Trophoblast cell (in vitro differentiated cells and primary cell): ENCODE data around the gene PIH1D1.

ENCODE experiments used
- DNase-seq, 2 donors: peaks; one replicate each; pipeline ENCODE4 v3.0.0-alpha.2; 2016
- H2AFZ ChIP-seq: 2 replicates; pipeline ENCODE4 v1.6.1; 2013; ENCODE audit warnings: low read length, moderate library complexity, mild to moderate bottlenecking; ENCODE audit not compliant: insufficient read depth, poor library complexity
- H2AK5ac ChIP-seq: 2 replicates; pipeline ENCODE4 v1.6.1; 2013; ENCODE audit warnings: mild to moderate bottlenecking, low read length
- H2BK120ac ChIP-seq: 2 replicates; pipeline ENCODE4 v1.6.1; 2013; ENCODE audit warnings: low read length, mild to moderate bottlenecking, moderate library complexity; ENCODE audit not compliant: insufficient read depth, poor library complexity
- H2BK12ac ChIP-seq: 2 replicates; pipeline ENCODE4 v1.6.1; 2013; ENCODE audit warnings: mild to moderate bottlenecking, low read length, moderate library complexity
- H2BK5ac ChIP-seq: 2 replicates; pipeline ENCODE4 v1.6.1; 2013; ENCODE audit warnings: low read length, low read depth, moderate library complexity, mild to moderate bottlenecking; ENCODE audit not compliant: poor library complexity
- H3K14ac ChIP-seq: 2 replicates; pipeline ENCODE4 v1.6.1; 2013; ENCODE audit warnings: mild to moderate bottlenecking, low read length
- H3K18ac ChIP-seq: 2 replicates; pipeline ENCODE4 v1.6.1; 2013; ENCODE audit warnings: mild to moderate bottlenecking, low read length
- H3K23ac ChIP-seq: 2 replicates; pipeline ENCODE4 v1.6.1; 2013; ENCODE audit warnings: low read length
- H3K27ac ChIP-seq: 2 replicates; pipeline ENCODE4 v1.5.1; 2013; ENCODE audit warnings: low read depth, mild to moderate bottlenecking, inconsistent platforms, low read length, moderate library complexity
- H3K27me3 ChIP-seq: 2 replicates; pipeline ENCODE4 v1.6.1; 2013; ENCODE audit warnings: inconsistent platforms, mild to moderate bottlenecking, low read length, moderate library complexity; ENCODE audit not compliant: insufficient read depth
- H3K36me3 ChIP-seq, 2 experiments: 1 replicate in 1 of 2; 2 replicates in 1 of 2; pipeline ENCODE4 v1.6.1; 2013; ENCODE audit warnings: low read length in 2 of 2, mild to moderate bottlenecking in 2 of 2, moderate library complexity in 1 of 2; ENCODE audit not compliant: insufficient read depth in 2 of 2, control insufficient read depth in 1 of 2
- H3K4ac ChIP-seq: 2 replicates; pipeline ENCODE4 v1.6.1; 2013; ENCODE audit warnings: low read depth, mild to moderate bottlenecking, low read length, moderate library complexity
- H3K4me1 ChIP-seq, 2 experiments: 1 replicate in 1 of 2; 2 replicates in 1 of 2; pipeline ENCODE4 v1.6.1; 2013; ENCODE audit warnings: low read length in 2 of 2, mild to moderate bottlenecking in 2 of 2, moderate library complexity in 1 of 2; ENCODE audit not compliant: insufficient read depth in 2 of 2, control insufficient read depth in 1 of 2
- H3K4me2 ChIP-seq: 2 replicates; pipeline ENCODE4 v1.6.1; 2013; ENCODE audit warnings: inconsistent platforms, mild to moderate bottlenecking, low read length, moderate library complexity
- H3K4me3 ChIP-seq: 2 replicates; pipeline ENCODE4 v1.5.1; 2013; ENCODE audit warnings: mild to moderate bottlenecking, low read depth, low read length, inconsistent platforms
- H3K79me1 ChIP-seq: one replicate; pipeline ENCODE4 v1.6.1; 2013; ENCODE audit warnings: low read length
- H3K79me2 ChIP-seq: 2 replicates; pipeline ENCODE4 v1.6.1; 2013; ENCODE audit warnings: low read length, mild to moderate bottlenecking; ENCODE audit not compliant: control insufficient read depth, insufficient read depth, poor library complexity
- H3K9ac ChIP-seq: 2 replicates; pipeline ENCODE4 v1.6.1; 2013; ENCODE audit warnings: mild to moderate bottlenecking, low read length
- H3K9me3 ChIP-seq: 2 replicates; pipeline ENCODE4 v1.6.1; 2013; ENCODE audit warnings: low read depth, mild to moderate bottlenecking, control low read depth, inconsistent platforms, low read length; ENCODE audit not compliant: insufficient read depth
- H4K12ac ChIP-seq: 2 replicates; pipeline ENCODE4 v1.6.1; 2013; ENCODE audit warnings: low read depth, mild to moderate bottlenecking, low read length, moderate library complexity
- H4K8ac ChIP-seq: 2 replicates; pipeline ENCODE4 v1.6.1; 2013; ENCODE audit warnings: low read depth, mild to moderate bottlenecking, low read length, moderate library complexity
- H4K91ac ChIP-seq: one replicate; pipeline ENCODE4 v1.6.1; 2013; ENCODE audit warnings: low read depth, mild to moderate bottlenecking, low read length, moderate library complexity
- WGBS: extraction: QIAGEN DNeasy Blood & Tissue Kit; methylation state at CpG from one replicate; pipeline ENCODE4 v1.1.7; 2013; ENCODE audit warnings: missing lambda C conversion rate; ENCODE audit not compliant: insufficient read length, insufficient coverage; ENCODE audit errors: extremely low coverage; 5-methylcytosine and 5-hydroxymethylcytosine counted together

PIH1D1 gene

GRCh38 chr19:49497047-49497788, 45.6 kb upstream of the PIH1D1 start:
- Histone ChIP-seq H3K18ac (no peak overlapping the region), H3K9ac (peak overlapping the region; percentile 98), H2BK120ac (no peak overlapping the region), H3K79me1 (peaks cover 9% of the 10 kb centered on the region), H4K91ac (peak overlapping the region; percentile 95), H4K12ac (peak overlapping the region; percentile 88), H2AK5ac (peak overlapping the region; percentile 55), H3K4me1 (peaks cover 2 to 8% of the 10 kb centered on the region in 2 experiments), H3K14ac (peak overlapping the region; percentile 85), H3K36me3 (peaks cover 30 to 40% of the 10 kb centered on the region in 2 experiments), H4K8ac (peak overlapping the region; percentile 92), H2BK12ac (no peak overlapping the region), H3K4me2 (peak overlapping the region; percentile 94), H3K27me3 (no peaks in the 10 kb centered on the region), H3K27ac (peak overlapping the region; percentile 74), H3K4me3 (peak overlapping the region; percentile 81), H3K9me3 (no peaks in the 10 kb centered on the region), H3K4ac (peak overlapping the region; percentile 94), H3K23ac (no peak overlapping the region), H3K79me2 (peaks cover 9% of the 10 kb centered on the region), H2AFZ (no peak overlapping the region), H2BK5ac (peak overlapping the region; percentile 86)
- peak; percentile 55 to 62 for DNase-seq
- no CpG with 5 or more reads among the region's 22 CpGs for WGBS

GRCh38 chr19:49496574-49497008, 45.0 kb upstream of the PIH1D1 start:
- no CpG with 5 or more reads among the region's 11 CpGs for WGBS

GRCh38 chr19:49492573-49493405, 41.2 kb upstream of the PIH1D1 start:
- no peak overlapping the region for H3K4ac ChIP-seq
- H2AFZ ChIP-seq, result no peak overlapping the region
- H3K4me3 ChIP-seq, result no peak overlapping the region
- peak in 1 of 2 donors; percentile 48 for DNase-seq
- peaks cover 22% of the 10 kb centered on the region for H3K79me2 ChIP-seq
- no peak overlapping the region for H4K91ac ChIP-seq
- H3K9ac ChIP-seq, result no peak overlapping the region
- H3K27me3 ChIP-seq, result no peaks in the 10 kb centered on the region
- WGBS, result no CpG with 5 or more reads among the region's 12 CpGs
- no peak overlapping the region for H2BK5ac ChIP-seq
- no peak overlapping the region for H3K18ac ChIP-seq
- no peak overlapping the region for H2AK5ac ChIP-seq
- H3K9me3 ChIP-seq, result peaks cover 4% of the 10 kb centered on the region
- H3K14ac ChIP-seq, result no peak overlapping the region
- H3K36me3 ChIP-seq, result peaks cover 44 to 51% of the 10 kb centered on the region in 2 experiments
- no peak overlapping the region for H4K12ac ChIP-seq
- H4K8ac ChIP-seq, result no peak overlapping the region
- H2BK120ac ChIP-seq, result no peak overlapping the region
- no peak overlapping the region for H3K27ac ChIP-seq
- peaks cover 2 to 9% of the 10 kb centered on the region in 2 experiments for H3K4me1 ChIP-seq
- H3K79me1 ChIP-seq, result peaks cover 14% of the 10 kb centered on the region
- no peak overlapping the region for H2BK12ac ChIP-seq
- H3K23ac ChIP-seq, result no peak overlapping the region
- H3K4me2 ChIP-seq, result no peak overlapping the region

More at GRCh38 chr19:49496574-49497008, 45.0 kb upstream of the PIH1D1 start:
- Histone ChIP-seq H3K18ac (peak overlapping the region; percentile 59), H2BK5ac (peak overlapping the region; percentile 86), H2BK12ac (no peak overlapping the region), H3K79me1 (peaks cover 9% of the 10 kb centered on the region), H3K27ac (peak overlapping the region; percentile 74), H3K23ac (no peak overlapping the region), H3K27me3 (no peaks in the 10 kb centered on the region), H2AK5ac (peak overlapping the region; percentile 63), H4K12ac (peak overlapping the region; percentile 88), H3K4ac (peak overlapping the region; percentile 94), H3K4me1 (peaks cover 2 to 8% of the 10 kb centered on the region in 2 experiments), H3K9me3 (no peaks in the 10 kb centered on the region), H3K9ac (peak overlapping the region; percentile 98), H4K91ac (peak overlapping the region; percentile 95), H4K8ac (peak overlapping the region; percentile 92), H3K79me2 (peaks cover 9% of the 10 kb centered on the region), H2BK120ac (peak overlapping the region; percentile 79), H3K4me2 (peak overlapping the region; percentile 94), H3K4me3 (peak overlapping the region; percentile 81), H3K14ac (peak overlapping the region; percentile 85), H3K36me3 (peaks cover 35 to 46% of the 10 kb centered on the region in 2 experiments), H2AFZ (no peak overlapping the region)
- no peak for DNase-seq

- no peak for DNase-seq
- no peak overlapping the region for H2AK5ac ChIP-seq
- H2AFZ ChIP-seq, result no peak overlapping the region
- no peak overlapping the region for H3K14ac ChIP-seq
- H3K27me3 ChIP-seq, result no peaks in the 10 kb centered on the region
- no peak overlapping the region for H3K4ac ChIP-seq
- no CpG with 5 or more reads among the region's 7 CpGs for WGBS
- H4K91ac ChIP-seq, result no peak overlapping the region
- H3K23ac ChIP-seq, result no peak overlapping the region
- peaks cover 19% of the 10 kb centered on the region for H3K79me1 ChIP-seq
- peaks cover 4% of the 10 kb centered on the region for H3K9me3 ChIP-seq
- peaks cover 36 to 44% of the 10 kb centered on the region in 2 experiments for H3K36me3 ChIP-seq
- no peak overlapping the region for H3K9ac ChIP-seq
- H3K4me2 ChIP-seq, result no peak overlapping the region
- no peak overlapping the region for H3K27ac ChIP-seq
- no peak overlapping the region for H3K18ac ChIP-seq
- no peak overlapping the region for H2BK120ac ChIP-seq
- H3K4me3 ChIP-seq, result no peak overlapping the region
- no peak overlapping the region for H4K8ac ChIP-seq
- no peak overlapping the region for H4K12ac ChIP-seq
- H2BK5ac ChIP-seq, result no peak overlapping the region
- H3K4me1 ChIP-seq, result peaks cover 0 to 3% of the 10 kb centered on the region in 2 experiments
- H3K79me2 ChIP-seq, result peaks cover 24% of the 10 kb centered on the region
- H2BK12ac ChIP-seq, result no peak overlapping the region
These were observed 40.4 kb upstream of the PIH1D1 start for GRCh38 chr19:49491804-49492572.
